B cell (primary cell): ENCODE measurements around the gene EMP2. TPM values are rescaled to one million over a fixed set of nuclear protein-coding genes. Genes with fewer than 3 reads are reported as not detected.

ENCODE experiments used
- ATAC-seq: fragments of 200-7000 bp; cut with Tn5 transposase; one replicate; pipeline ENCODE4 v1.10.0; 2021; ENCODE audit warnings: low read depth, mild to moderate bottlenecking, moderate number of reproducible peaks, moderate library complexity
- CTCF ChIA-PET: fragments of 350-600 bp; sonication (Branson Sonifier 250); formaldehyde crosslinking; loops from one replicate; lab custom pipeline; 2021; ENCODE audit warnings: antibody characterized with exemption, inconsistent platforms; lab: Charles Lee
- POLR2A ChIA-PET: fragments of 350-600 bp; sonication (Branson Sonifier 250); formaldehyde crosslinking; loops from one replicate; lab custom pipeline; 2021; ENCODE audit warnings: antibody characterized with exemption; lab: Charles Lee
- DNase-seq: peaks from one replicate; pipeline ENCODE4 v3.0.0; 2013
- H2AFZ ChIP-seq: 2 replicates; pipeline ENCODE4 v1.6.1; 2012; ENCODE audit warnings: mild to moderate bottlenecking, low read depth, low read length; ENCODE audit not compliant: insufficient read depth, poor library complexity, severe bottlenecking
- H3K27ac ChIP-seq, 2 donors: 1 replicate in 1 of 2; 2 replicates in 1 of 2; pipeline ENCODE4 v1.5.1; 2012 to 2013; ENCODE audit warnings: low read length in 2 of 2, mild to moderate bottlenecking in 2 of 2, moderate library complexity in 1 of 2
- H3K27me3 ChIP-seq, 4 experiments: fragments of 200-600 bp in 1 of 4; sonication (generic) in 1 of 4; replicated peaks in 1 of 4; 1 replicate in 2 of 4; 2 replicates in 2 of 4; pipeline versions ENCODE4 v1.6.1 to v1.7.0; 2013 to 2016; ENCODE audit warnings: low read length in 3 of 4, mild to moderate bottlenecking in 2 of 4, mixed read lengths in 1 of 4, moderate library complexity in 1 of 4; ENCODE audit not compliant: insufficient read depth in 4 of 4, control insufficient read depth in 3 of 4; ENCODE audit errors: control extremely low read depth in 1 of 4
- H3K36me3 ChIP-seq, 2 experiments: replicated peaks in 1 of 2; 1 replicate in 1 of 2; 2 replicates in 1 of 2; pipeline versions ENCODE4 v1.6.1 to v1.7.1; 2013; ENCODE audit warnings: low read length in 1 of 2; ENCODE audit not compliant: insufficient read depth in 2 of 2, control insufficient read depth in 1 of 2; ENCODE audit errors: control extremely low read depth in 1 of 2, extremely low read depth in 1 of 2
- H3K4me1 ChIP-seq, 2 donors: fragments of 200-600 bp in 1 of 2; sonication (generic) in 1 of 2; 1 replicate in 1 of 2; 2 replicates in 1 of 2; pipeline versions ENCODE4 v1.5.1 to v1.6.1; 2013 to 2017; ENCODE audit warnings: low read length in 2 of 2; ENCODE audit not compliant: control insufficient read depth in 2 of 2, insufficient read depth in 2 of 2
- H3K4me2 ChIP-seq: replicated peaks from 2 replicates; pipeline ENCODE3; 2012; ENCODE audit warnings: mild to moderate bottlenecking, low read depth, low read length; ENCODE audit not compliant: poor library complexity, severe bottlenecking
- H3K4me3 ChIP-seq, 5 experiments: fragments of 200-600 bp in 1 of 5; sonication (generic) in 1 of 5; 1 replicate in 3 of 5; 2 replicates in 2 of 5; pipeline versions ENCODE4 v1.5.1 to v1.7.0; 2011 to 2016; ENCODE audit warnings: low read length in 4 of 5, mild to moderate bottlenecking in 4 of 5, low read depth in 2 of 5, control low read depth in 1 of 5, moderate library complexity in 1 of 5; ENCODE audit not compliant: insufficient read depth in 1 of 5; ENCODE audit errors: control extremely low read depth in 1 of 5, extremely low read depth in 1 of 5
- H3K79me2 ChIP-seq: fragments of 200-600 bp; sonication (generic); one replicate; pipeline ENCODE4 v1.6.0; 2016; ENCODE audit warnings: low read length; ENCODE audit not compliant: control insufficient read depth, insufficient read depth
- H3K9ac ChIP-seq: fragments of 200-600 bp; sonication (generic); 2 replicates; pipeline ENCODE4 v1.6.1; 2017; ENCODE audit warnings: mild to moderate bottlenecking, low read length, moderate library complexity
- H3K9me3 ChIP-seq, 3 donors: one replicate each; pipeline versions ENCODE4 v1.6.1 to v1.7.1; 2013; ENCODE audit warnings: low read length in 2 of 3; ENCODE audit not compliant: control insufficient read depth in 2 of 3, insufficient read depth in 1 of 3; ENCODE audit errors: control extremely low read depth in 1 of 3
- H4K20me1 ChIP-seq: 2 replicates; pipeline ENCODE4 v1.6.0; 2012; ENCODE audit warnings: mild to moderate bottlenecking, low read length; ENCODE audit not compliant: insufficient read depth, control insufficient read depth, poor library complexity, severe bottlenecking
- H3K27ac Mint-ChIP-seq: one replicate; pipeline ENCODE4 v1.8.0; 2021; ENCODE audit warnings: mixed read lengths
- H3K27me3 Mint-ChIP-seq: one replicate; pipeline ENCODE4 v1.8.0; 2021; ENCODE audit warnings: mixed read lengths
- H3K4me1 Mint-ChIP-seq: one replicate; pipeline ENCODE4 v1.8.0; 2021; ENCODE audit warnings: mixed read lengths
- H3K4me3 Mint-ChIP-seq: one replicate; pipeline ENCODE4 v1.8.0; 2021; ENCODE audit warnings: mixed read lengths
- H3K9me3 Mint-ChIP-seq: one replicate; pipeline ENCODE4 v1.8.0; 2022; ENCODE audit warnings: mixed read lengths; ENCODE audit not compliant: insufficient read depth
- CTCF ChIP-seq: fragments of 200-600 bp; IDR thresholded peaks from one replicate; pipeline ENCODE4 v1.8.0; 2022; ENCODE audit warnings: antibody characterized with exemption, mild to moderate bottlenecking
- EZH2 ChIP-seq: IDR thresholded peaks from 2 replicates; pipeline ENCODE4 v1.6.1; 2012; ENCODE audit warnings: borderline replicate concordance, low read depth, mild to moderate bottlenecking, moderate library complexity, low read length; ENCODE audit not compliant: insufficient read depth, poor library complexity, severe bottlenecking
- WGBS: methylation state at CpG from one replicate; pipeline ENCODE4 v1.1.5; 2013; ENCODE audit warnings: missing lambda C conversion rate; ENCODE audit not compliant: insufficient coverage; 5-methylcytosine and 5-hydroxymethylcytosine counted together
- intact Hi-C: fragments of 100-400 bp; cut with micrococcal nuclease; formaldehyde crosslinking; loops from one replicate; pipeline ENCODE4 v1.10.0; 2022
- polyA plus RNA-seq: library from polyadenylated mRNA; depleted of rRNA; stranded (reverse); fragments of >200 nt; gene quantifications from 2 replicates; pipeline ENCODE4 v1.2.3, GENCODE V29; 2012
- total RNA-seq, 2 donors: library from RNA; stranded (reverse); fragments of 120-200 nt in 1 of 2; gene quantifications; 1 replicate in 1 of 2; 2 replicates in 1 of 2; pipeline versions ENCODE4 v1.2.3 to v1.2.4, GENCODE V29; 2013 to 2022

The EMP2 gene
- total and polyA plus RNA-seq, 2 donors (not counting 1 experiment from before 2014, with no cell fraction given), result 0.01 TPM; not detected in 1

- DNase-seq (peak; percentile 74), ATAC-seq (peak; percentile 36)
- peak overlapping the region; percentile 40 for H2AFZ ChIP-seq
- intact Hi-C loops, result loop anchor here (1.0 kb wide), 2 partner anchors 223 to 404 kb away; no protein-coding TSS in a partner anchor
- H3K4me2 ChIP-seq, result peak overlapping the region; percentile 12
- no peaks in the 10 kb centered on the region for H3K9me3 Mint-ChIP-seq
- no peak overlapping the region for H3K9ac ChIP-seq
- H3K27ac Mint-ChIP-seq, result no peak overlapping the region
- TF ChIP-seq EZH2 (no peak), CTCF (peak; percentile 86)
- no peak overlapping the region for H3K27ac ChIP-seq
- no peaks in the 10 kb centered on the region for H3K36me3 ChIP-seq
- H3K27me3 Mint-ChIP-seq, result no peaks in the 10 kb centered on the region
- 65% methylated on average over 5 of the region's 6 CpGs for WGBS
- peaks cover 8 to 12% of the 10 kb centered on the region in 2 donors for H3K4me1 ChIP-seq
- H3K79me2 ChIP-seq, result no peaks in the 10 kb centered on the region
- no peak overlapping the region for H3K4me3 ChIP-seq
- POLR2A ChIA-PET, result interaction anchor here (0.6 to 1.2 kb wide), 5 partner anchors 215 to 1646 kb away, joined by 3 to 5 read pairs (median 3); partner anchors contain the start of gene CARHSP1
- H3K4me3 Mint-ChIP-seq, result no peak overlapping the region
- peaks cover 18% of the 10 kb centered on the region for H3K4me1 Mint-ChIP-seq
- H3K9me3 ChIP-seq, result peaks cover 0 to 7% (median 0%) of the 10 kb centered on the region in 3 donors
- CTCF ChIA-PET, result interaction anchor here (0.6 to 13.3 kb wide), 58 partner anchors 9 to 991 kb away, joined by 3 to 230 read pairs (median 4); partner anchors contain the start of genes CIITA, DEXI and NUBP1
- H3K27me3 ChIP-seq, result no peaks in the 10 kb centered on the region
- no peaks in the 10 kb centered on the region for H4K20me1 ChIP-seq
Measured at GRCh38 chr16:10514369-10515055, 65.9 kb downstream of the EMP2 start.

GRCh38 chr16:10511829-10512228 lies 68.6 kb downstream of the EMP2 start:
- Mint-ChIP-seq H3K27ac (no peak overlapping the region), H3K4me3 (no peak overlapping the region), H3K9me3 (no peaks in the 10 kb centered on the region), H3K27me3 (no peaks in the 10 kb centered on the region), H3K4me1 (peaks cover 20% of the 10 kb centered on the region)
- ChIA-PET POLR2A (no interaction called here), CTCF (interaction anchor here (0.7 to 13.3 kb wide), 9 partner anchors 18 to 1995 kb away, joined by 3 to 230 read pairs (median 4); no protein-coding TSS in a partner anchor)
- Histone ChIP-seq H3K9me3 (peaks cover 0 to 7% (median 0%) of the 10 kb centered on the region in 3 donors), H3K27ac (no peak overlapping the region), H3K36me3 (no peaks in the 10 kb centered on the region), H3K27me3 (no peaks in the 10 kb centered on the region), H3K4me2 (no peak overlapping the region), H3K9ac (no peak overlapping the region), H3K4me3 (no peak overlapping the region), H3K4me1 (peaks cover 8 to 14% of the 10 kb centered on the region in 2 donors), H2AFZ (no peak overlapping the region), H4K20me1 (no peaks in the 10 kb centered on the region), H3K79me2 (no peaks in the 10 kb centered on the region)
- TF ChIP-seq EZH2 (no peak), CTCF (no peak)
- intact Hi-C loops, result no loop called here
- no peak for ATAC-seq
- no peak for DNase-seq
- no CpG with 5 or more reads among the region's 1 CpG for WGBS
